B cell (primary cell): ENCODE data around the gene HIPK2. TPM values are rescaled to one million over a fixed set of nuclear protein-coding genes. Genes with fewer than 3 reads are reported as not detected.

Experiments used
- ATAC-seq: fragments of 200-7000 bp; cut with Tn5 transposase; one replicate; pipeline ENCODE4 v1.10.0; 2021; ENCODE audit warnings: low read depth, mild to moderate bottlenecking, moderate number of reproducible peaks, moderate library complexity
- CTCF ChIA-PET: fragments of 350-600 bp; sonication (Branson Sonifier 250); formaldehyde crosslinking; loops from one replicate; lab custom pipeline; 2021; ENCODE audit warnings: antibody characterized with exemption, inconsistent platforms; lab: Charles Lee
- POLR2A ChIA-PET: fragments of 350-600 bp; sonication (Branson Sonifier 250); formaldehyde crosslinking; loops from one replicate; lab custom pipeline; 2021; ENCODE audit warnings: antibody characterized with exemption; lab: Charles Lee
- DNase-seq: peaks from one replicate; pipeline ENCODE4 v3.0.0; 2013
- H2AFZ ChIP-seq: 2 replicates; pipeline ENCODE4 v1.6.1; 2012; ENCODE audit warnings: mild to moderate bottlenecking, low read depth, low read length; ENCODE audit not compliant: insufficient read depth, poor library complexity, severe bottlenecking
- H3K27ac ChIP-seq, 2 donors: 1 replicate in 1 of 2; 2 replicates in 1 of 2; pipeline ENCODE4 v1.5.1; 2012 to 2013; ENCODE audit warnings: low read length in 2 of 2, mild to moderate bottlenecking in 2 of 2, moderate library complexity in 1 of 2
- H3K27me3 ChIP-seq, 4 experiments: fragments of 200-600 bp in 1 of 4; sonication (generic) in 1 of 4; replicated peaks in 1 of 4; 1 replicate in 2 of 4; 2 replicates in 2 of 4; pipeline versions ENCODE4 v1.6.1 to v1.7.0; 2013 to 2016; ENCODE audit warnings: low read length in 3 of 4, mild to moderate bottlenecking in 2 of 4, mixed read lengths in 1 of 4, moderate library complexity in 1 of 4; ENCODE audit not compliant: insufficient read depth in 4 of 4, control insufficient read depth in 3 of 4; ENCODE audit errors: control extremely low read depth in 1 of 4
- H3K36me3 ChIP-seq, 2 experiments: replicated peaks in 1 of 2; 1 replicate in 1 of 2; 2 replicates in 1 of 2; pipeline versions ENCODE4 v1.6.1 to v1.7.1; 2013; ENCODE audit warnings: low read length in 1 of 2; ENCODE audit not compliant: insufficient read depth in 2 of 2, control insufficient read depth in 1 of 2; ENCODE audit errors: control extremely low read depth in 1 of 2, extremely low read depth in 1 of 2
- H3K4me1 ChIP-seq, 2 donors: fragments of 200-600 bp in 1 of 2; sonication (generic) in 1 of 2; 1 replicate in 1 of 2; 2 replicates in 1 of 2; pipeline versions ENCODE4 v1.5.1 to v1.6.1; 2013 to 2017; ENCODE audit warnings: low read length in 2 of 2; ENCODE audit not compliant: control insufficient read depth in 2 of 2, insufficient read depth in 2 of 2
- H3K4me2 ChIP-seq: replicated peaks from 2 replicates; pipeline ENCODE3; 2012; ENCODE audit warnings: mild to moderate bottlenecking, low read depth, low read length; ENCODE audit not compliant: poor library complexity, severe bottlenecking
- H3K4me3 ChIP-seq, 5 experiments: fragments of 200-600 bp in 1 of 5; sonication (generic) in 1 of 5; 1 replicate in 3 of 5; 2 replicates in 2 of 5; pipeline versions ENCODE4 v1.5.1 to v1.7.0; 2011 to 2016; ENCODE audit warnings: low read length in 4 of 5, mild to moderate bottlenecking in 4 of 5, low read depth in 2 of 5, control low read depth in 1 of 5, moderate library complexity in 1 of 5; ENCODE audit not compliant: insufficient read depth in 1 of 5; ENCODE audit errors: control extremely low read depth in 1 of 5, extremely low read depth in 1 of 5
- H3K79me2 ChIP-seq: fragments of 200-600 bp; sonication (generic); one replicate; pipeline ENCODE4 v1.6.0; 2016; ENCODE audit warnings: low read length; ENCODE audit not compliant: control insufficient read depth, insufficient read depth
- H3K9ac ChIP-seq: fragments of 200-600 bp; sonication (generic); 2 replicates; pipeline ENCODE4 v1.6.1; 2017; ENCODE audit warnings: mild to moderate bottlenecking, low read length, moderate library complexity
- H3K9me3 ChIP-seq, 3 donors: one replicate each; pipeline versions ENCODE4 v1.6.1 to v1.7.1; 2013; ENCODE audit warnings: low read length in 2 of 3; ENCODE audit not compliant: control insufficient read depth in 2 of 3, insufficient read depth in 1 of 3; ENCODE audit errors: control extremely low read depth in 1 of 3
- H4K20me1 ChIP-seq: 2 replicates; pipeline ENCODE4 v1.6.0; 2012; ENCODE audit warnings: mild to moderate bottlenecking, low read length; ENCODE audit not compliant: insufficient read depth, control insufficient read depth, poor library complexity, severe bottlenecking
- H3K27ac Mint-ChIP-seq: one replicate; pipeline ENCODE4 v1.8.0; 2021; ENCODE audit warnings: mixed read lengths
- H3K27me3 Mint-ChIP-seq: one replicate; pipeline ENCODE4 v1.8.0; 2021; ENCODE audit warnings: mixed read lengths
- H3K4me1 Mint-ChIP-seq: one replicate; pipeline ENCODE4 v1.8.0; 2021; ENCODE audit warnings: mixed read lengths
- H3K4me3 Mint-ChIP-seq: one replicate; pipeline ENCODE4 v1.8.0; 2021; ENCODE audit warnings: mixed read lengths
- H3K9me3 Mint-ChIP-seq: one replicate; pipeline ENCODE4 v1.8.0; 2022; ENCODE audit warnings: mixed read lengths; ENCODE audit not compliant: insufficient read depth
- EZH2 ChIP-seq: IDR thresholded peaks from 2 replicates; pipeline ENCODE4 v1.6.1; 2012; ENCODE audit warnings: borderline replicate concordance, low read depth, mild to moderate bottlenecking, moderate library complexity, low read length; ENCODE audit not compliant: insufficient read depth, poor library complexity, severe bottlenecking
- WGBS: methylation state at CpG from one replicate; pipeline ENCODE4 v1.1.5; 2013; ENCODE audit warnings: missing lambda C conversion rate; ENCODE audit not compliant: insufficient coverage; 5-methylcytosine and 5-hydroxymethylcytosine counted together
- intact Hi-C: fragments of 100-400 bp; cut with micrococcal nuclease; formaldehyde crosslinking; loops from one replicate; pipeline ENCODE4 v1.10.0; 2022
- polyA plus RNA-seq: library from polyadenylated mRNA; depleted of rRNA; stranded (reverse); fragments of >200 nt; gene quantifications from 2 replicates; pipeline ENCODE4 v1.2.3, GENCODE V29; 2012
- total RNA-seq, 2 donors: library from RNA; stranded (reverse); fragments of 120-200 nt in 1 of 2; gene quantifications; 1 replicate in 1 of 2; 2 replicates in 1 of 2; pipeline versions ENCODE4 v1.2.3 to v1.2.4, GENCODE V29; 2013 to 2022
- TF ChIP-seq, protein P1 (sequence below): fragments of 200-600 bp; IDR thresholded peaks from one replicate; pipeline ENCODE4 v1.8.0; 2022; ENCODE audit warnings: antibody characterized with exemption, mild to moderate bottlenecking

The HIPK2 gene
- total and polyA plus RNA-seq, 2 donors (not counting 1 experiment from before 2014, with no cell fraction given) = 6.8 to 58.2 TPM

DNA sequence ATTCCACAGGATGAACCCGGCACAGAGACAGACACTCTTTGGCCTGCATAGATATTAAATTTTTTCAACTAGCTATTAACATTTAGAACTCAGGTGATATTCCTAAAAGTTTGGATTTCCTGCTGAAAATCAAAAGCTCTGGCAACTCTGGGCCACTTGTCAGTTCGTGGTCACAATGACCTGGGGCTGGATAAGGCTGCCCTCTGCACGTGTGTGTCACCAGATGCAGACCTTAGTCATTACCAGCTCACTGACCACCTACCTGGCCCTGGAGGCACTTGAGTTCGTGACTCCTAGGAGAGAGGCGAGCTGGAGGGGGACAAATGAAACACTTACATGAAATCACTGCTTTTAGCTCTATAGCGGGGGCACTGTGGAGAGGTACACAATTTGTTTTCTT is 126.5 kb downstream of the HIPK2 start:
- no peaks in the 10 kb centered on the region for H4K20me1 ChIP-seq
- TF ChIP-seq, protein P1, sequence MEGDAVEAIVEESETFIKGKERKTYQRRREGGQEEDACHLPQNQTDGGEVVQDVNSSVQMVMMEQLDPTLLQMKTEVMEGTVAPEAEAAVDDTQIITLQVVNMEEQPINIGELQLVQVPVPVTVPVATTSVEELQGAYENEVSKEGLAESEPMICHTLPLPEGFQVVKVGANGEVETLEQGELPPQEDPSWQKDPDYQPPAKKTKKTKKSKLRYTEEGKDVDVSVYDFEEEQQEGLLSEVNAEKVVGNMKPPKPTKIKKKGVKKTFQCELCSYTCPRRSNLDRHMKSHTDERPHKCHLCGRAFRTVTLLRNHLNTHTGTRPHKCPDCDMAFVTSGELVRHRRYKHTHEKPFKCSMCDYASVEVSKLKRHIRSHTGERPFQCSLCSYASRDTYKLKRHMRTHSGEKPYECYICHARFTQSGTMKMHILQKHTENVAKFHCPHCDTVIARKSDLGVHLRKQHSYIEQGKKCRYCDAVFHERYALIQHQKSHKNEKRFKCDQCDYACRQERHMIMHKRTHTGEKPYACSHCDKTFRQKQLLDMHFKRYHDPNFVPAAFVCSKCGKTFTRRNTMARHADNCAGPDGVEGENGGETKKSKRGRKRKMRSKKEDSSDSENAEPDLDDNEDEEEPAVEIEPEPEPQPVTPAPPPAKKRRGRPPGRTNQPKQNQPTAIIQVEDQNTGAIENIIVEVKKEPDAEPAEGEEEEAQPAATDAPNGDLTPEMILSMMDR = no peak
- TF ChIP-seq EZH2 = no peak
- CTCF ChIA-PET = interaction anchor here (1.2 to 1.8 kb wide), 2 partner anchors 9 to 350 kb away, joined by 3 to 5 read pairs; no protein-coding TSS in a partner anchor
- POLR2A ChIA-PET = no interaction called here
- Mint-ChIP-seq H3K9me3 (no peaks in the 10 kb centered on the region), H3K4me1 (peaks cover 47% of the 10 kb centered on the region), H3K4me3 (no peak overlapping the region), H3K27ac (no peak overlapping the region), H3K27me3 (no peaks in the 10 kb centered on the region)
- no peak overlapping the region for H3K27ac ChIP-seq
- no peaks in the 10 kb centered on the region for H3K27me3 ChIP-seq
- peaks cover 34 to 42% of the 10 kb centered on the region in 2 donors for H3K4me1 ChIP-seq
- no peak overlapping the region for H3K9ac ChIP-seq
- H3K79me2 ChIP-seq = no peaks in the 10 kb centered on the region
- intact Hi-C loops = no loop called here
- no peak overlapping the region for H3K4me2 ChIP-seq
- H2AFZ ChIP-seq = no peak overlapping the region
- 86% methylated on average over 3 of the region's 6 CpGs for WGBS
- no peaks in the 10 kb centered on the region for H3K9me3 ChIP-seq
- no peaks in the 10 kb centered on the region for H3K36me3 ChIP-seq
- DNase-seq (no peak), ATAC-seq (no peak)
- H3K4me3 ChIP-seq = no peak overlapping the region

GRCh38 chr7:139650429-139651100 is 127.2 kb downstream of the HIPK2 start:
- Mint-ChIP-seq H3K27me3 (no peaks in the 10 kb centered on the region), H3K4me1 (peaks cover 48% of the 10 kb centered on the region), H3K4me3 (no peak overlapping the region), H3K27ac (no peak overlapping the region), H3K9me3 (no peaks in the 10 kb centered on the region)
- no peaks in the 10 kb centered on the region for H3K36me3 ChIP-seq
- no peak overlapping the region for H3K9ac ChIP-seq
- H4K20me1 ChIP-seq = no peaks in the 10 kb centered on the region
- TF ChIP-seq EZH2 = no peak
- TF ChIP-seq, protein P1 = no peak
- no peaks in the 10 kb centered on the region for H3K79me2 ChIP-seq
- intact Hi-C loops = no loop called here
- ATAC-seq (no peak), DNase-seq (no peak)
- H3K4me2 ChIP-seq = no peak overlapping the region
- no peaks in the 10 kb centered on the region for H3K9me3 ChIP-seq
- no peak overlapping the region for H3K27ac ChIP-seq
- no peak overlapping the region for H2AFZ ChIP-seq
- CTCF ChIA-PET = interaction anchor here (1.2 to 1.8 kb wide), 2 partner anchors 8 to 350 kb away, joined by 3 to 5 read pairs; no protein-coding TSS in a partner anchor
- POLR2A ChIA-PET = no interaction called here
- H3K4me1 ChIP-seq = peaks cover 39 to 42% of the 10 kb centered on the region in 2 donors
- H3K27me3 ChIP-seq = no peaks in the 10 kb centered on the region
- H3K4me3 ChIP-seq = no peak overlapping the region
- 90% methylated on average over 9 of the region's 12 CpGs for WGBS
